Common myeloid progenitor, CD34-positive (primary cell): ENCODE data around the gene FBXL19.

ENCODE experiments used
- CTCF ChIA-PET: fragments of 350-600 bp; sonication (Branson Sonifier 250); formaldehyde crosslinking; loops from one replicate; lab custom pipeline; 2021; ENCODE audit warnings: antibody characterized with exemption; lab: Charles Lee
- POLR2A ChIA-PET: fragments of 350-600 bp; sonication (Branson Sonifier 250); formaldehyde crosslinking; loops from one replicate; lab custom pipeline; 2021; ENCODE audit warnings: antibody characterized with exemption; lab: Charles Lee
- DNase-seq, 3 donors: peaks; one replicate each; pipeline versions ENCODE4 v3.0.0 to v3.0.0-alpha.2; 2013
- H3K27ac ChIP-seq, 2 experiments: 1 replicate in 1 of 2; 2 replicates in 1 of 2; pipeline ENCODE4 v1.7.0; 2013; ENCODE audit warnings: inconsistent platforms in 2 of 2, low read length in 2 of 2, mild to moderate bottlenecking in 2 of 2, low read depth in 1 of 2, moderate library complexity in 1 of 2; ENCODE audit not compliant: severe bottlenecking in 2 of 2, insufficient read depth in 1 of 2, poor library complexity in 1 of 2
- H3K27me3 ChIP-seq, 5 experiments: replicated peaks in 2 of 5; 1 replicate in 3 of 5; 2 replicates in 2 of 5; pipeline versions ENCODE4 v1.6.1 to v1.7.0; 2013; ENCODE audit warnings: low read length in 4 of 5, mild to moderate bottlenecking in 2 of 5, moderate library complexity in 2 of 5, inconsistent platforms in 1 of 5; ENCODE audit not compliant: insufficient read depth in 5 of 5, control insufficient read depth in 4 of 5
- H3K36me3 ChIP-seq, 4 experiments: 1 replicate in 2 of 4; 2 replicates in 2 of 4; pipeline versions ENCODE4 v1.6.1 to v1.7.0; 2013; ENCODE audit warnings: low read length in 3 of 4, control low read depth in 1 of 4, mild to moderate bottlenecking in 1 of 4; ENCODE audit not compliant: control insufficient read depth in 4 of 4, insufficient read depth in 4 of 4
- H3K4me1 ChIP-seq, 4 experiments: 1 replicate in 3 of 4; 2 replicates in 1 of 4; pipeline versions ENCODE4 v1.6.1 to v1.7.1; 2013; ENCODE audit warnings: low read length in 3 of 4, mild to moderate bottlenecking in 3 of 4, control low read depth in 1 of 4, inconsistent platforms in 1 of 4, moderate library complexity in 1 of 4; ENCODE audit not compliant: control insufficient read depth in 4 of 4, insufficient read depth in 4 of 4; ENCODE audit errors: control extremely low read depth in 1 of 4
- H3K4me3 ChIP-seq, 7 experiments: 1 replicate in 4 of 7; 2 replicates in 3 of 7; pipeline versions ENCODE4 v1.5.1 to v1.7.0; 2013; ENCODE audit warnings: mild to moderate bottlenecking in 7 of 7, low read length in 6 of 7, moderate library complexity in 6 of 7, inconsistent platforms in 2 of 7, low read depth in 2 of 7, control low read depth in 1 of 7; ENCODE audit not compliant: insufficient read depth in 4 of 7, control insufficient read depth in 1 of 7; ENCODE audit errors: extremely low read depth in 1 of 7
- H3K9me3 ChIP-seq, 5 experiments: 1 replicate in 4 of 5; 2 replicates in 1 of 5; pipeline versions ENCODE4 v1.6.1 to v1.7.1; 2013; ENCODE audit warnings: low read length in 4 of 5, mild to moderate bottlenecking in 2 of 5, inconsistent platforms in 1 of 5, low read depth in 1 of 5, moderate library complexity in 1 of 5; ENCODE audit not compliant: control insufficient read depth in 4 of 5, insufficient read depth in 2 of 5; ENCODE audit errors: control extremely low read depth in 1 of 5
- WGBS: methylation state at CpG from one replicate; pipeline ENCODE4 v1.1.5; 2013; ENCODE audit not compliant: insufficient coverage; 5-methylcytosine and 5-hydroxymethylcytosine counted together

The FBXL19 gene

GRCh38 chr16:30963925-30964511, 40.6 kb downstream of the FBXL19 start:
- 95% methylated on average over 9 of the region's 18 CpGs for WGBS
- CTCF ChIA-PET: interaction anchor here (1.1 to 1.8 kb wide), 3 partner anchors 9 to 134 kb away, joined by 3 to 10 read pairs (median 4); no protein-coding TSS in a partner anchor
- DNase-seq: no peak

GRCh38 chr16:30964574-30965226, 41.3 kb downstream of the FBXL19 start:
- no peak overlapping the region for H3K27ac ChIP-seq
- CTCF ChIA-PET: interaction anchor here (1.1 to 1.8 kb wide), 3 partner anchors 8 to 133 kb away, joined by 3 to 10 read pairs (median 4); no protein-coding TSS in a partner anchor
- H3K36me3 ChIP-seq: peaks cover 22 to 88% (median 65%) of the 10 kb centered on the region in 4 experiments
- POLR2A ChIA-PET: no interaction called here
- DNase-seq: no peak
- no peak overlapping the region for H3K4me3 ChIP-seq
- no peaks in the 10 kb centered on the region for H3K27me3 ChIP-seq
- no peaks in the 10 kb centered on the region for H3K9me3 ChIP-seq
- no peaks in the 10 kb centered on the region for H3K4me1 ChIP-seq
- WGBS: 95% methylated on average over 33 of the region's 33 CpGs

More at GRCh38 chr16:30963925-30964511, 40.6 kb downstream of the FBXL19 start:
- POLR2A ChIA-PET: no interaction called here
- H3K36me3 ChIP-seq: peaks cover 22 to 87% (median 64%) of the 10 kb centered on the region in 4 experiments
- no peak overlapping the region for H3K4me3 ChIP-seq
- H3K27me3 ChIP-seq: no peaks in the 10 kb centered on the region
- H3K4me1 ChIP-seq: peaks cover 0 to 4% (median 4%) of the 10 kb centered on the region in 4 experiments
- H3K9me3 ChIP-seq: no peaks in the 10 kb centered on the region
- H3K27ac ChIP-seq: no peak overlapping the region

GRCh38 chr16:30965436-30965835, 42.1 kb downstream of the FBXL19 start:
- no peak for DNase-seq
- H3K27me3 ChIP-seq: no peaks in the 10 kb centered on the region
- peaks cover 17 to 84% (median 61%) of the 10 kb centered on the region in 4 experiments for H3K36me3 ChIP-seq
- ChIA-PET POLR2A (no interaction called here), CTCF (interaction anchor here (1.6 to 1.8 kb wide), 2 partner anchors 11 to 133 kb away, joined by 3 to 10 read pairs; no protein-coding TSS in a partner anchor)
- 97% methylated on average over 7 of the region's 15 CpGs for WGBS
- no peak overlapping the region for H3K27ac ChIP-seq
- H3K9me3 ChIP-seq: no peaks in the 10 kb centered on the region
- H3K4me1 ChIP-seq: no peaks in the 10 kb centered on the region
- no peak overlapping the region for H3K4me3 ChIP-seq

- H3K4me1 ChIP-seq: no peaks in the 10 kb centered on the region
- WGBS: 95% methylated on average over 18 of the region's 19 CpGs
- H3K36me3 ChIP-seq: peaks cover 21 to 84% (median 63%) of the 10 kb centered on the region in 4 experiments
- CTCF ChIA-PET: no interaction called here
- no peak overlapping the region for H3K4me3 ChIP-seq
- POLR2A ChIA-PET: no interaction called here
- H3K9me3 ChIP-seq: no peaks in the 10 kb centered on the region
- H3K27me3 ChIP-seq: no peaks in the 10 kb centered on the region
- no peak overlapping the region for H3K27ac ChIP-seq
- no peak for DNase-seq
These were observed 42.8 kb downstream of the FBXL19 start for GRCh38 chr16:30966033-30966619.

GRCh38 chr16:30967795-30968194, 44.4 kb downstream of the FBXL19 start:
- H3K27me3 ChIP-seq: no peaks in the 10 kb centered on the region
- WGBS: 100% methylated on average over 4 of the region's 4 CpGs
- H3K4me3 ChIP-seq: no peak overlapping the region
- DNase-seq: no peak
- H3K9me3 ChIP-seq: no peaks in the 10 kb centered on the region
- peak overlapping the region in 1 of 2 experiments; percentile 9 for H3K27ac ChIP-seq
- CTCF ChIA-PET: interaction anchor here (1.1 to 3.2 kb wide), 3 partner anchors 13 to 18 kb away, joined by 3 to 9 read pairs (median 4); no protein-coding TSS in a partner anchor
- H3K36me3 ChIP-seq: peaks cover 15 to 84% (median 62%) of the 10 kb centered on the region in 4 experiments
- H3K4me1 ChIP-seq: no peaks in the 10 kb centered on the region
- POLR2A ChIA-PET: interaction anchor here (0.7 to 1.2 kb wide), 2 partner anchors 10 to 386 kb away, joined by 3 read pairs; partner anchors contain the start of gene SETD1A

GRCh38 chr16:30969246-30969842, 46.0 kb downstream of the FBXL19 start:
- H3K36me3 ChIP-seq: peaks cover 14 to 84% (median 68%) of the 10 kb centered on the region in 4 experiments
- no peaks in the 10 kb centered on the region for H3K9me3 ChIP-seq
- no peak overlapping the region for H3K27ac ChIP-seq
- no peak for DNase-seq
- no peaks in the 10 kb centered on the region for H3K27me3 ChIP-seq
- H3K4me1 ChIP-seq: no peaks in the 10 kb centered on the region
- CTCF ChIA-PET: interaction anchor here (0.7 to 3.2 kb wide), 8 partner anchors 9 to 142 kb away, joined by 3 to 9 read pairs (median 3); partner anchors contain the start of gene HSD3B7
- no peak overlapping the region for H3K4me3 ChIP-seq
- 97% methylated on average over 16 of the region's 19 CpGs for WGBS
- POLR2A ChIA-PET: interaction anchor here (1.6 kb wide), 1 partner anchor 16 kb away, joined by 3 read pairs; the partner anchor contains the start of gene HSD3B7
